ENCODE measurements around the gene VPS35L.

DNA sequence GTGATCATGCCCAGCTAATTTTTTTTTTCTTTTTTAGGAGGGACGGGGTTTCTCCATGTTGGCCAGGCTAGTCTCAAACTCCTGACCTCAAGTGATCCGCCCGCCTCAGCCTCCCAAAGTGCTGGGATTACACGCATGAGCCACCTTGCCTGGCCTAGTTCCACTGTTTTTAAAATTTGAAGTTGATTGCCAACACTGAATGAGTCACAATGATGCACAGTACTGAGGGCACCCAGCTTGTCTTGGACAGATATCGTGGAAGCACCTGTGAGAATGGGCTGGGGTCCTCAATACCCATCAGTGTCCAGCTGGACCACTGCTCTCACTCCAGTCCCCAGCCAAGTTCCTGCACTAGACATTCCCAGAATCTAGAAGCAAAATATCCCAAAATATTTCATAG, 160.1 kb downstream of the VPS35L start:
- TF ChIP-seq, protein P1, sequence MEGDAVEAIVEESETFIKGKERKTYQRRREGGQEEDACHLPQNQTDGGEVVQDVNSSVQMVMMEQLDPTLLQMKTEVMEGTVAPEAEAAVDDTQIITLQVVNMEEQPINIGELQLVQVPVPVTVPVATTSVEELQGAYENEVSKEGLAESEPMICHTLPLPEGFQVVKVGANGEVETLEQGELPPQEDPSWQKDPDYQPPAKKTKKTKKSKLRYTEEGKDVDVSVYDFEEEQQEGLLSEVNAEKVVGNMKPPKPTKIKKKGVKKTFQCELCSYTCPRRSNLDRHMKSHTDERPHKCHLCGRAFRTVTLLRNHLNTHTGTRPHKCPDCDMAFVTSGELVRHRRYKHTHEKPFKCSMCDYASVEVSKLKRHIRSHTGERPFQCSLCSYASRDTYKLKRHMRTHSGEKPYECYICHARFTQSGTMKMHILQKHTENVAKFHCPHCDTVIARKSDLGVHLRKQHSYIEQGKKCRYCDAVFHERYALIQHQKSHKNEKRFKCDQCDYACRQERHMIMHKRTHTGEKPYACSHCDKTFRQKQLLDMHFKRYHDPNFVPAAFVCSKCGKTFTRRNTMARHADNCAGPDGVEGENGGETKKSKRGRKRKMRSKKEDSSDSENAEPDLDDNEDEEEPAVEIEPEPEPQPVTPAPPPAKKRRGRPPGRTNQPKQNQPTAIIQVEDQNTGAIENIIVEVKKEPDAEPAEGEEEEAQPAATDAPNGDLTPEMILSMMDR (IDR thresholded peaks at IDR 0.05; ENCODE audit: low read depth, low read length, poor library complexity, severe bottlenecking) = no peak
- no peak for TF ChIP-seq EZH2phosphoT487 (IDR thresholded peaks at IDR 0.05; ENCODE audit: borderline replicate concordance, low read length)

All from DOHH2 (cell line).